IMR-90 (cell line): ENCODE measurements around the gene NUB1. TPM values are rescaled to one million over a fixed set of nuclear protein-coding genes. Genes with fewer than 3 reads are reported as not detected.

Source experiments
- ATAC-seq: fragments of 200-7000 bp; cut with Tn5 transposase; 2 replicates; pipeline ENCODE4 v1.9.1; 2020; ENCODE audit warnings: low read depth, mild to moderate bottlenecking, moderate library complexity
- BruUV-seq: library from RNA; stranded (reverse); fragments of 400-500 nt; replicated peaks from 2 replicates; lab custom pipeline; 2021; lab: Mats Ljungman, UMichigan
- CTCF ChIA-PET: fragments of 300-600 bp; formaldehyde crosslinking; extraction: SDS; loops from one replicate; lab custom pipeline; 2021; ENCODE audit warnings: antibody characterized with exemption; lab: Yijun Ruan, JAX
- POLR2A ChIA-PET: fragments of 300-600 bp; sonication (Branson Sonifier 250); formaldehyde crosslinking; loops from one replicate; lab custom pipeline; 2022; ENCODE audit warnings: antibody characterized with exemption; ENCODE audit not compliant: unreplicated experiment; lab: Charles Lee
- DNase-seq: peaks from one replicate; pipeline ENCODE4 v3.0.0; 2013
- H2AFZ ChIP-seq: replicated peaks from 2 replicates; pipeline ENCODE3; 2013; ENCODE audit warnings: low read length, mild to moderate bottlenecking; ENCODE audit not compliant: poor library complexity
- H2AK5ac ChIP-seq: 2 replicates; pipeline ENCODE4 v1.6.1; 2013; ENCODE audit warnings: low read depth, low read length, inconsistent platforms
- H2AK9ac ChIP-seq: replicated peaks from 2 replicates; pipeline ENCODE3; 2013; ENCODE audit warnings: mild to moderate bottlenecking, low read depth, low read length, moderate library complexity; ENCODE audit not compliant: poor library complexity
- H2BK120ac ChIP-seq: 2 replicates; pipeline ENCODE4 v1.6.1; 2013; ENCODE audit warnings: low read depth, low read length, inconsistent platforms
- H2BK15ac ChIP-seq: 3 replicates; pipeline ENCODE4 v1.6.1; 2013; ENCODE audit warnings: low read depth, low read length, inconsistent platforms
- H2BK20ac ChIP-seq: 2 replicates; pipeline ENCODE4 v1.6.1; 2013; ENCODE audit warnings: low read depth, mild to moderate bottlenecking, inconsistent platforms, low read length, moderate library complexity
- H2BK5ac ChIP-seq: 2 replicates; pipeline ENCODE4 v1.6.1; 2013; ENCODE audit warnings: mild to moderate bottlenecking, low read depth, low read length, inconsistent platforms; ENCODE audit not compliant: poor library complexity, severe bottlenecking
- H3K14ac ChIP-seq: replicated peaks from 2 replicates; pipeline ENCODE4 v1.6.1; 2013; ENCODE audit warnings: low read depth, low read length, inconsistent platforms
- H3K18ac ChIP-seq: 2 replicates; pipeline ENCODE4 v1.6.1; 2013; ENCODE audit warnings: low read depth, low read length, control low read depth
- H3K23ac ChIP-seq: 2 replicates; pipeline ENCODE4 v1.6.1; 2013; ENCODE audit warnings: low read depth, low read length, inconsistent platforms
- H3K27ac ChIP-seq: 2 replicates; pipeline ENCODE4 v1.5.1; 2013; ENCODE audit warnings: mild to moderate bottlenecking, control low read depth, low read length; ENCODE audit not compliant: insufficient read depth
- H3K27me3 ChIP-seq: 2 replicates; pipeline ENCODE4 v1.6.1; 2013; ENCODE audit warnings: low read length; ENCODE audit not compliant: control insufficient read depth, insufficient read depth
- H3K36me3 ChIP-seq: 2 replicates; pipeline ENCODE4 v1.6.1; 2013; ENCODE audit warnings: low read length, mixed read lengths; ENCODE audit not compliant: control insufficient read depth, insufficient read depth
- H3K4ac ChIP-seq: 2 replicates; pipeline ENCODE4 v1.6.1; 2013; ENCODE audit warnings: low read depth, low read length, inconsistent platforms
- H3K4me1 ChIP-seq: 2 replicates; pipeline ENCODE4 v1.6.1; 2013; ENCODE audit warnings: low read length, mixed read lengths; ENCODE audit not compliant: control insufficient read depth, insufficient read depth
- H3K4me2 ChIP-seq: 2 replicates; pipeline ENCODE4 v1.6.1; 2013; ENCODE audit warnings: low read depth, mild to moderate bottlenecking, control low read depth, low read length, moderate library complexity
- H3K4me3 ChIP-seq: 2 replicates; pipeline ENCODE4 v1.5.1; 2013; ENCODE audit warnings: low read depth, mild to moderate bottlenecking, control low read depth, low read length, moderate library complexity; ENCODE audit not compliant: insufficient read depth
- H3K56ac ChIP-seq: 2 replicates; pipeline ENCODE4 v1.6.1; 2013; ENCODE audit warnings: low read length, inconsistent platforms; ENCODE audit not compliant: insufficient read depth; ENCODE audit errors: extremely low read depth
- H3K79me1 ChIP-seq, 2 experiments: 2 replicates each; pipeline ENCODE4 v1.6.1; 2013; ENCODE audit warnings: low read length in 2 of 2, inconsistent platforms in 1 of 2, low read depth in 1 of 2
- H3K9ac ChIP-seq: 2 replicates; pipeline ENCODE4 v1.6.1; 2013; ENCODE audit warnings: low read depth, low read length, control low read depth
- H3K9me1 ChIP-seq: 2 replicates; pipeline ENCODE4 v1.6.1; 2013; ENCODE audit warnings: low read length, inconsistent platforms; ENCODE audit not compliant: insufficient read depth
- H3K9me3 ChIP-seq: 2 replicates; pipeline ENCODE4 v1.6.1; 2013; ENCODE audit warnings: low read length; ENCODE audit not compliant: control insufficient read depth, insufficient read depth
- H4K20me1 ChIP-seq: 2 replicates; pipeline ENCODE4 v1.6.1; 2013; ENCODE audit warnings: low read length, inconsistent platforms; ENCODE audit not compliant: insufficient read depth
- H4K5ac ChIP-seq: 2 replicates; pipeline ENCODE4 v1.6.1; 2013; ENCODE audit warnings: mild to moderate bottlenecking, low read depth, low read length, control low read depth
- H4K8ac ChIP-seq, 2 experiments: 2 replicates each; pipeline ENCODE4 v1.6.1; 2013; ENCODE audit warnings: low read depth in 2 of 2, low read length in 2 of 2, control low read depth in 1 of 2, inconsistent platforms in 1 of 2
- H4K91ac ChIP-seq: 2 replicates; pipeline ENCODE4 v1.6.1; 2013; ENCODE audit warnings: low read depth, low read length, inconsistent platforms; ENCODE audit not compliant: insufficient read depth
- CEBPB ChIP-seq: IDR thresholded peaks from 2 replicates; pipeline ENCODE4 v1.6.1; 2012; ENCODE audit warnings: low read depth, low read length, improper control_type of control experiment
- CHD1 ChIP-seq: IDR thresholded peaks from 2 replicates; pipeline ENCODE4 v1.6.1; 2012; ENCODE audit warnings: low read depth, low read length, improper control_type of control experiment
- ELK1 ChIP-seq: fragments of 150-350 bp; IDR thresholded peaks from 2 replicates; pipeline ENCODE4 v1.6.1; 2016; ENCODE audit warnings: low read depth, mild to moderate bottlenecking, low read length, moderate library complexity, borderline replicate concordance
- FOS ChIP-seq: fragments of 150-350 bp; IDR thresholded peaks from 2 replicates; pipeline ENCODE4 v1.6.1; 2016; ENCODE audit warnings: low read depth, low read length
- MAZ ChIP-seq: IDR thresholded peaks from 2 replicates; pipeline ENCODE4 v1.6.1; 2012; ENCODE audit warnings: low read depth, mild to moderate bottlenecking, low read length, improper control_type of control experiment, moderate library complexity, borderline replicate concordance
- MXI1 ChIP-seq: IDR thresholded peaks from 2 replicates; pipeline ENCODE4 v1.6.1; 2012; ENCODE audit warnings: low read depth, mild to moderate bottlenecking, low read length, moderate library complexity, borderline replicate concordance
- NFE2L2 ChIP-seq: fragments of 150-350 bp; IDR thresholded peaks from 2 replicates; pipeline ENCODE4 v1.6.1; 2016; ENCODE audit warnings: low read depth, mild to moderate bottlenecking, low read length
- POLR2A ChIP-seq: IDR thresholded peaks from 2 replicates; pipeline ENCODE4 v1.6.1; 2012; ENCODE audit warnings: mild to moderate bottlenecking, low read depth, low read length
- RCOR1 ChIP-seq: IDR thresholded peaks from 2 replicates; pipeline ENCODE4 v1.6.1; 2012; ENCODE audit warnings: mild to moderate bottlenecking, low read length, improper control_type of control experiment; ENCODE audit not compliant: insufficient replicate concordance
- RFX5 ChIP-seq: IDR thresholded peaks from 2 replicates; pipeline ENCODE4 v1.8.0; 2012; ENCODE audit warnings: low read depth, mild to moderate bottlenecking, low read length, moderate library complexity
- SMC3 ChIP-seq: fragments of 150-350 bp; IDR thresholded peaks from 2 replicates; pipeline ENCODE4 v1.6.1; 2016; ENCODE audit warnings: low read depth, mild to moderate bottlenecking, antibody characterized with exemption, low read length, moderate library complexity
- USF2 ChIP-seq: fragments of 150-350 bp; IDR thresholded peaks from 2 replicates; pipeline ENCODE4 v1.6.1; 2017; ENCODE audit warnings: mild to moderate bottlenecking, antibody characterized with exemption, low read length, low read depth
- WGBS, 2 experiments: methylation state at CpG; one replicate each; pipeline versions ENCODE4 v1.1.5 to v1.1.7; 2013; ENCODE audit warnings: missing lambda C conversion rate in 2 of 2; ENCODE audit not compliant: insufficient read length in 1 of 2; ENCODE audit errors: extremely low coverage in 2 of 2; 5-methylcytosine and 5-hydroxymethylcytosine counted together
- dilution Hi-C: fragments of 300-500 bp; cut with HindIII; formaldehyde crosslinking; loops from one replicate; pipeline ENCODE4 v1.14.3; 2018; ENCODE audit warnings: low sequenced_read_pairs; ENCODE audit not compliant: unreplicated experiment
- in situ Hi-C: fragments of 300-500 bp; cut with MboI; formaldehyde crosslinking; loops from 3 replicates; pipeline ENCODE4 v1.14.3; 2019; ENCODE audit warnings: low sequenced_read_pairs, inconsistent platforms, mixed read lengths
- intact Hi-C: fragments of 100-400 bp; cut with micrococcal nuclease; formaldehyde crosslinking; loops from 2 replicates; pipeline ENCODE4 v1.10.0; 2022
- polyA plus RNA-seq, 3 experiments: library from polyadenylated mRNA; depleted of rRNA; stranded (reverse); fragments of >200 nt; gene quantifications; 2 replicates each; pipeline ENCODE4 v1.2.3, GENCODE V29; 2012; ENCODE audit warnings: low replicate concordance in 1 of 3
- total RNA-seq: library from RNA; depleted of rRNA; stranded (reverse); fragments of >200 nt; gene quantifications from 2 replicates; pipeline ENCODE4 v1.2.3, GENCODE V29; 2012

Gene NUB1
- total and polyA plus RNA-seq, 2 of the 4 experiments (the other 2 are of a cell fraction) = 20.1 to 29.7 TPM

GRCh38 chr7:151425670-151426440 lies 84.2 kb downstream of the NUB1 start:
- no peak overlapping the region for H3K23ac ChIP-seq
- H3K9ac ChIP-seq = peak overlapping the region; percentile 11; the same call in 1 of the 2 replicates
- peak overlapping the region; percentile 32; the same call in 1 of the 2 replicates for H3K56ac ChIP-seq
- H4K5ac ChIP-seq = peak overlapping the region; percentile 39; the same call in 1 of the 2 replicates
- TF ChIP-seq ELK1 = no peak
- TF ChIP-seq MXI1 = no peak; the same call in 1 of the 2 replicates
- TF ChIP-seq MAZ = peak; percentile 29; the same call in 1 of the 2 replicates
- TF ChIP-seq POLR2A = no peak
- no peak for TF ChIP-seq RCOR1
- TF ChIP-seq CEBPB = peak; percentile 99
- TF ChIP-seq USF2 = no peak
- no peak for TF ChIP-seq CHD1
- no peak for TF ChIP-seq FOS
- TF ChIP-seq SMC3 = no peak
- no peak for TF ChIP-seq RFX5
- TF ChIP-seq NFE2L2 = no peak
- H3K14ac ChIP-seq = peak overlapping the region; percentile 24
- peak overlapping the region; percentile 79 for H3K4ac ChIP-seq
- peaks cover 5% of the 10 kb centered on the region; the same call in 1 of the 2 replicates for H4K20me1 ChIP-seq
- ChIA-PET CTCF (no interaction called here), POLR2A (interaction anchor here (0.5 to 0.6 kb wide), 2 partner anchors 25 to 129 kb away, joined by 3 to 9 read pairs; no protein-coding TSS in a partner anchor)
- intact Hi-C loops (loop anchor here (5.0 kb wide), 1 partner anchor 59 kb away; no protein-coding TSS in a partner anchor), dilution Hi-C loops (no loop called here), in situ Hi-C loops (no loop called here)
- peak overlapping the region; percentile 33 for H3K18ac ChIP-seq
- peak overlapping the region; percentile 44; the same call in 1 of the 2 replicates for H2AK5ac ChIP-seq
- H2BK5ac ChIP-seq = peak overlapping the region; percentile 81
- WGBS, 2 experiments = 10% methylated on average over 2 of the region's 7 CpGs; no CpG with 5 or more reads in 1 of the 2 experiments
- peak; percentile 81 for ATAC-seq
- H3K27ac ChIP-seq = peak overlapping the region; percentile 87
- peaks cover 9% of the 10 kb centered on the region for H3K9me3 ChIP-seq
- peak; percentile 91 for DNase-seq
- peaks cover 39% of the 10 kb centered on the region for H3K4me1 ChIP-seq
- peak overlapping the region; percentile 77 for H4K91ac ChIP-seq
- H4K8ac ChIP-seq = peak overlapping the region in 1 of 2 experiments; percentile 75; a peak in 2 of 4 replicates
- no peak overlapping the region for H3K4me3 ChIP-seq
- no peaks in the 10 kb centered on the region; a peak in 1 of 4 replicates for H3K79me1 ChIP-seq
- H2BK120ac ChIP-seq = peak overlapping the region; percentile 83
- peaks cover 2% of the 10 kb centered on the region; the same call in 1 of the 2 replicates for H3K27me3 ChIP-seq
- peak overlapping the region; percentile 86 for H2BK20ac ChIP-seq
- H2BK15ac ChIP-seq = peak overlapping the region; percentile 44; the same call in 1 of the 3 replicates
- H3K9me1 ChIP-seq = peaks cover 13% of the 10 kb centered on the region
- H2AK9ac ChIP-seq = peak overlapping the region; percentile 44
- no peaks in the 10 kb centered on the region for H3K36me3 ChIP-seq
- peak overlapping the region; percentile 65 for H3K4me2 ChIP-seq
- peak overlapping the region; percentile 47 for H2AFZ ChIP-seq
- no TSS peak for BruUV-seq
